ENCODE results near the gene PSTPIP2. TPM values are rescaled to one million over a fixed set of nuclear protein-coding genes. Genes with fewer than 3 reads are reported as not detected.
A peak's percentile ranks its signal among the peaks of the same experiment; 100 is the strongest.

Gene PSTPIP2
- total and polyA plus RNA-seq, 2 experiments from 2014 or later = 3.8 to 6.4 TPM

DNA sequence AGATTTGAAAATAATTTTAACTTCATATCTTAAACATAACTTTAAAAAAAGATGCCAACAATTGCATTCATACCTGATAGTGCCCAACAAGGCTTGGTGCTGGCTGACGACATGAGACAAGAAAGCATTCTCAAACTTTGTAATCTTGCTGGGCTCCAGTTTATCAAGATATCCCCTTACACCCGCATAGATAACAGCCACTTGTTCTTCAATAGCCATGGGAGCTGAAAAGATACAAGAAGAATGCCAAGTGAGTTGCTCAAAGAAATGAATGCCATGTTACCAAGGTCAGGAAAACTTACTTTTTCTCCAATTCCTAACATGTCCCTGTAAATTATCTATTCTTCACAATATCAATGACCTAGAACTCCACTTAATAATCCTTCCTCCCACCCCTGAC lies 12.4 kb upstream of the PSTPIP2 start:
- Histone ChIP-seq H3K9me2 (ENCODE audit: insufficient read depth) (no peaks in the 10 kb centered on the region), H3F3A (ENCODE audit: insufficient read depth) (peaks cover 24% of the 10 kb centered on the region), H3K27me3 (replicated peaks; ENCODE audit: insufficient read depth) (no peaks in the 10 kb centered on the region), H3K9ac (no peak overlapping the region), H3K4me3 (no peak overlapping the region), H3K79me2 (ENCODE audit: insufficient read depth) (peaks cover 50% of the 10 kb centered on the region), H3K27ac (no peak overlapping the region), H3K4me1 (ENCODE audit: insufficient read depth) (no peaks in the 10 kb centered on the region), H3K4me2 (ENCODE audit: unreplicated experiment) (no peak overlapping the region), H2AFZ (no peak overlapping the region), H3K9me3 (ENCODE audit: low read depth) (no peaks in the 10 kb centered on the region), H3K36me3 (ENCODE audit: low read depth) (peaks cover 88% of the 10 kb centered on the region), H4K20me1 (ENCODE audit: insufficient read depth) (no peaks in the 10 kb centered on the region)
- in situ Hi-C loops (cut with MboI) = no loop called here
- DNase-seq = no peak
- 75% methylated on average over 2 of the region's 2 CpGs for WGBS, 2 experiments (ENCODE audit: low coverage in 1 of 2, low lambda C conversion rate in 2 of 2, missing lambda C conversion rate in 2 of 2)
- TF ChIP-seq EZH2phosphoT487 (IDR thresholded peaks at IDR 0.05; ENCODE audit: insufficient read depth, low read depth) (no peak), EZH2 (IDR thresholded peaks at IDR 0.05; ENCODE audit: insufficient read depth, poor library complexity, severe bottlenecking) (no peak)

DNA sequence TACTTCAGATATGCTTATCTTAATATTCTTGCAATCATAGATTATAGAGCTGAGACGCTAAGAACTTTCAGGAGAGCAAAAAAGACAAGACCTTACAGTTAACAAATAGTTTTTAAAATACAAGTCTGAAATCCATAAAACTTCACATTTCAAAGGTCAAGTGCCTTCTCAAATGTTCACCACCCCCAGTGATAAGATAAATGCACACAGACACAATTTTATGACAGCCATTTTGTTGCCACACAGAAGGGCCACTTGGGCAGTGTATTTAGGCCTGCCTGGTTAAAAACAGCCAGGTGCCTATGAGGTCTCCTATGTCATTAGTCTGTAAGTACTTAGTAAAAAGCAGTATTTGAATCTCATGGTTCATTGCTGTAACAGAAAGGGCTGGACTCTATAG lies 8.1 kb upstream of the PSTPIP2 start:
- no peak overlapping the region for H3K4me3 ChIP-seq
- no peaks in the 10 kb centered on the region for H4K20me1 ChIP-seq (ENCODE audit: insufficient read depth)
- peaks cover 19% of the 10 kb centered on the region for H3K79me2 ChIP-seq (ENCODE audit: insufficient read depth)
- TF ChIP-seq EZH2 (IDR thresholded peaks at IDR 0.05; ENCODE audit: insufficient read depth, poor library complexity, severe bottlenecking) (no peak), EZH2phosphoT487 (IDR thresholded peaks at IDR 0.05; ENCODE audit: insufficient read depth, low read depth) (no peak)
- H2AFZ ChIP-seq = no peak overlapping the region
- no peak overlapping the region for H3K9ac ChIP-seq
- no peaks in the 10 kb centered on the region for H3K9me2 ChIP-seq (ENCODE audit: insufficient read depth)
- H3K27me3 ChIP-seq (replicated peaks; ENCODE audit: insufficient read depth) = no peaks in the 10 kb centered on the region
- peaks cover 48% of the 10 kb centered on the region for H3K36me3 ChIP-seq (ENCODE audit: low read depth)
- DNase-seq = no peak
- no peak overlapping the region for H3K4me2 ChIP-seq (ENCODE audit: unreplicated experiment)
- no peaks in the 10 kb centered on the region for H3K9me3 ChIP-seq (ENCODE audit: low read depth)
- in situ Hi-C loops (cut with MboI) = no loop called here
- H3K27ac ChIP-seq = no peak overlapping the region
- WGBS, 2 experiments (ENCODE audit: low coverage in 1 of 2, low lambda C conversion rate in 2 of 2, missing lambda C conversion rate in 2 of 2) = 96 to 100% methylated on average over 1 of the region's 1 CpG
- no peaks in the 10 kb centered on the region for H3K4me1 ChIP-seq (ENCODE audit: insufficient read depth)
- H3F3A ChIP-seq (ENCODE audit: insufficient read depth) = peaks cover 48% of the 10 kb centered on the region

DNA sequence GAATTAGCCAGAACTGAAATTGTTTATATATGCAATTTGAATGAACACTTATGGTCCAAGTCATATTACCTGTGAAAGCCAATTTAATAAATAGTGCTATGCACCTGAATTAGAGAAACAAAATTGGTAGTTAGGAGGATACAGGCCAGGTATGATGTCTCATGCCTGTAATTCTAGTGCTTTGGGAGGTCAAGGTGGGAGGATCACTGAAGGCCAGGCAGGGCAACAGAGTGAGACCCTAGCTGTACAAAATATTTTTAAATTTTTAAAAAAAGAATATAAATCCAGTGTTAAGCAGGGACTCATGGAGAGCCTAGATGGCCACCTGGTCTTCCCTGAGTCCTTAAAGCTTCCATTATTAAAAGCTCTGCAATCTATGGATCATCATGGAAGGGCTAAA lies 7.3 kb upstream of the PSTPIP2 start:
- H4K20me1 ChIP-seq (ENCODE audit: insufficient read depth) = no peaks in the 10 kb centered on the region
- peaks cover 40% of the 10 kb centered on the region for H3K36me3 ChIP-seq (ENCODE audit: low read depth)
- no peaks in the 10 kb centered on the region for H3K9me2 ChIP-seq (ENCODE audit: insufficient read depth)
- no peaks in the 10 kb centered on the region for H3K4me1 ChIP-seq (ENCODE audit: insufficient read depth)
- no peak overlapping the region for H3K27ac ChIP-seq
- H3K9me3 ChIP-seq (ENCODE audit: low read depth) = no peaks in the 10 kb centered on the region
- H3K9ac ChIP-seq = no peak overlapping the region
- H2AFZ ChIP-seq = no peak overlapping the region
- no peak for DNase-seq
- peaks cover 51% of the 10 kb centered on the region for H3F3A ChIP-seq (ENCODE audit: insufficient read depth)
- peaks cover 17% of the 10 kb centered on the region for H3K79me2 ChIP-seq (ENCODE audit: insufficient read depth)
- no peaks in the 10 kb centered on the region for H3K27me3 ChIP-seq (replicated peaks; ENCODE audit: insufficient read depth)
- H3K4me3 ChIP-seq = no peak overlapping the region
- in situ Hi-C loops (cut with MboI) = loop anchor here (10.0 kb wide), 1 partner anchor 405 kb away; no protein-coding TSS in a partner anchor
- H3K4me2 ChIP-seq (ENCODE audit: unreplicated experiment) = no peak overlapping the region
- TF ChIP-seq EZH2 (IDR thresholded peaks at IDR 0.05; ENCODE audit: insufficient read depth, poor library complexity, severe bottlenecking) = no peak
- TF ChIP-seq EZH2phosphoT487 (IDR thresholded peaks at IDR 0.05; ENCODE audit: insufficient read depth, low read depth) = no peak

DNA sequence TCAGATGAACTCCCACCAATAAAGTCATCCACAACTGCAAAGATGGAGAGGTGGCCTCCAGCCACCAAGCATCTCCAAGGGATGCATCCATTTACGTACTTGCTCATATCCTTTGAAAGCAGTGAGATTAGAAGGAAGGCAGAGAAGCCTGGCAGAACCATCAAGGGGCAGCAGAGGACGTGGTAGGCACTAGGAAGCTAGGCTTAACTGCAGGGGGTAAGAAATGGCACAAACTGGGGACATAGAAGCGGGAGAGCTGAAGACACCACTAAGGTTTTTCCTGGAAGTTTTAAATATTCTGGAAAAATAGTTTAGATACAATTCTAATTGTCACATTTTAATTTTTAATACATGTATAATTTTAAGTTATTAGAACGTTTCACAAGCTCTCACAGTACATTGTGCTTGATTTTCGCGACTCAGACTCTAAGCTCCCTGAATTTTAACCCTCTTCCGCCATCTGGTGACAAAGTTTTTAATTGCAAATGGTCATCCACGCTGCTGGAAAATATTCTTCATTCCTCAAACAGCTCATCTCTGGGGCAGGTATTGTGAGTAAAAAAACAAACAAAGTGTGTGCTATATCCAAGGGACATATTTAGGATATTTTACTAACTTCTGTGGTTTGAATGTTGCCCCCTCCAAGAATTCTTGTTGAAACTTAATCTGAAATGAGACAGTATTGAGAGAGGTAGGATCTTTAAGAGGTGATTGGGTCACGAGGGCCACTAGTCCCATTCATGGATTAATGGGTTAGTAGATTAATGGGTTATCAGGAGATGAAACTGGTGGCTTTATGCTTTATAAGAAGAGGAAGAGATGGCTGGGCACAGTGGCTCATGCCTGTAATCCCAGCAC lies 1.6 kb upstream of the PSTPIP2 start:
- no peak overlapping the region for H3K4me2 ChIP-seq (ENCODE audit: unreplicated experiment)
- no peak overlapping the region for H3K9ac ChIP-seq
- no peaks in the 10 kb centered on the region for H3K27me3 ChIP-seq (replicated peaks; ENCODE audit: insufficient read depth)
- no peaks in the 10 kb centered on the region for H3K9me2 ChIP-seq (ENCODE audit: insufficient read depth)
- no peak for TF ChIP-seq EZH2phosphoT487 (IDR thresholded peaks at IDR 0.05; ENCODE audit: insufficient read depth, low read depth)
- TF ChIP-seq EZH2 (IDR thresholded peaks at IDR 0.05; ENCODE audit: insufficient read depth, poor library complexity, severe bottlenecking) = no peak
- DNase-seq = peak; percentile 81
- no peak overlapping the region for H3K4me3 ChIP-seq
- H3F3A ChIP-seq (ENCODE audit: insufficient read depth) = peaks cover 37% of the 10 kb centered on the region
- peaks cover 6% of the 10 kb centered on the region; the same call in 1 of the 2 replicates for H3K79me2 ChIP-seq (ENCODE audit: insufficient read depth)
- H3K27ac ChIP-seq = no peak overlapping the region
- 0 out of 2 replicates have a peak, but pooled peaks cover 3% of the 10 kb centered on the region for H3K4me1 ChIP-seq (ENCODE audit: insufficient read depth)
- H3K36me3 ChIP-seq (ENCODE audit: low read depth) = no peaks in the 10 kb centered on the region
- no peaks in the 10 kb centered on the region for H3K9me3 ChIP-seq (ENCODE audit: low read depth)
- WGBS, 2 experiments (ENCODE audit: low coverage in 1 of 2, low lambda C conversion rate in 2 of 2, missing lambda C conversion rate in 2 of 2) = 26 to 28% methylated on average over 9 of the region's 9 CpGs
- in situ Hi-C loops (cut with MboI) = loop anchor here (10.0 kb wide), 1 partner anchor 399 kb away; no protein-coding TSS in a partner anchor
- no peak overlapping the region for H2AFZ ChIP-seq
- no peaks in the 10 kb centered on the region for H4K20me1 ChIP-seq (ENCODE audit: insufficient read depth)
